Endothelial cell of umbilical vein (primary cell): ENCODE measurements around the gene GPR160. TPM values are rescaled to one million over a fixed set of nuclear protein-coding genes. Genes with fewer than 3 reads are reported as not detected.

ENCODE experiments used
- BruUV-seq: library from RNA; stranded (reverse); fragments of 400-500 nt; replicated peaks from 2 replicates; lab custom pipeline; 2021; lab: Mats Ljungman, UMichigan
- CTCF ChIA-PET: fragments of 300-600, 350-600 bp; sonication (Branson Sonifier 250); formaldehyde crosslinking; loops from one replicate; lab custom pipeline; 2021; ENCODE audit warnings: antibody characterized with exemption, inconsistent platforms; lab: Charles Lee
- POLR2A ChIA-PET: fragments of 300-600, 350-600 bp; sonication (Branson Sonifier 250); formaldehyde crosslinking; loops from one replicate; lab custom pipeline; 2021; ENCODE audit warnings: antibody characterized with exemption, inconsistent platforms; lab: Charles Lee
- DNase-seq: peaks from one replicate; pipeline ENCODE4 v3.0.0-alpha.2; 2011; ENCODE audit warnings: low read depth, low spot score
- FAIRE-seq: peaks from 2 replicates; lab custom pipeline; 2011; peaks lifted over from hg19 to GRCh38; lab: Jason Lieb, UNC
- H2AFZ ChIP-seq: 2 replicates; pipeline ENCODE4 v1.6.0; 2012; ENCODE audit warnings: low read depth, low read length, control low read depth, inconsistent platforms
- H3K27ac ChIP-seq: 2 replicates; pipeline ENCODE4 v1.5.1; 2011; ENCODE audit warnings: low read depth, mild to moderate bottlenecking, control low read depth, low read length, moderate library complexity; ENCODE audit not compliant: insufficient read depth
- H3K27me3 ChIP-seq, 2 experiments: 2 replicates each; pipeline versions ENCODE4 v1.6.0 to v1.6.1; 2011; ENCODE audit warnings: low read length in 2 of 2, mixed read lengths in 1 of 2; ENCODE audit not compliant: control insufficient read depth in 2 of 2, insufficient read depth in 2 of 2
- H3K36me3 ChIP-seq, 2 experiments: 2 replicates in 1 of 2; 3 replicates in 1 of 2; pipeline ENCODE4 v1.5.1; 2011; ENCODE audit warnings: low read length in 2 of 2, mild to moderate bottlenecking in 1 of 2, moderate library complexity in 1 of 2; ENCODE audit not compliant: control insufficient read depth in 2 of 2, insufficient read depth in 2 of 2; ENCODE audit errors: extremely low read depth in 1 of 2
- H3K4me1 ChIP-seq: 3 replicates; pipeline ENCODE4 v1.5.1; 2011; ENCODE audit warnings: mild to moderate bottlenecking, low read length; ENCODE audit not compliant: control insufficient read depth, insufficient read depth; ENCODE audit errors: extremely low read depth
- H3K4me2 ChIP-seq: 2 replicates; pipeline ENCODE4 v1.6.1; 2011; ENCODE audit warnings: low read length, control low read depth, mixed read lengths; ENCODE audit not compliant: insufficient read depth
- H3K4me3 ChIP-seq, 3 experiments: fragments of 200-600 bp in 1 of 3; sonication (generic), shearing (Covaris generic) in 1 of 3; replicated peaks in 1 of 3; 2 replicates each; pipeline ENCODE4 v1.5.1; 2011 to 2016; ENCODE audit warnings: control low read depth in 3 of 3, low read length in 3 of 3, mild to moderate bottlenecking in 2 of 3, inconsistent platforms in 1 of 3, low read depth in 1 of 3, moderate library complexity in 1 of 3; ENCODE audit not compliant: insufficient read depth in 1 of 3
- H3K79me2 ChIP-seq: 2 replicates; pipeline ENCODE4 v1.6.0; 2012; ENCODE audit warnings: low read length, inconsistent platforms; ENCODE audit not compliant: control insufficient read depth, insufficient read depth
- H3K9ac ChIP-seq: replicated peaks from 2 replicates; pipeline ENCODE3; 2011; ENCODE audit warnings: low read length, control low read depth; ENCODE audit not compliant: insufficient read depth; ENCODE audit errors: extremely low read depth
- H3K9me1 ChIP-seq: replicated peaks from 3 replicates; pipeline ENCODE4 v1.6.0; 2011; ENCODE audit warnings: mild to moderate bottlenecking, low read length; ENCODE audit not compliant: control insufficient read depth, insufficient read depth; ENCODE audit errors: extremely low read depth
- H3K9me3 ChIP-seq: replicated peaks from 2 replicates; pipeline ENCODE4 v1.5.1; 2012; ENCODE audit warnings: low read length, inconsistent platforms; ENCODE audit not compliant: control insufficient read depth, insufficient read depth
- H4K20me1 ChIP-seq: replicated peaks from 2 replicates; pipeline ENCODE3; 2011; ENCODE audit warnings: mild to moderate bottlenecking, low read length; ENCODE audit not compliant: control insufficient read depth, insufficient read depth; ENCODE audit errors: extremely low read depth
- CTCF ChIP-seq, 2 donors: IDR thresholded peaks; 1 replicate in 1 of 2; 2 replicates in 1 of 2; pipeline ENCODE4 v1.5.1; 2011; ENCODE audit warnings: low read length in 2 of 2, mild to moderate bottlenecking in 2 of 2, moderate library complexity in 2 of 2, control low read depth in 1 of 2, inconsistent platforms in 1 of 2, low read depth in 1 of 2; ENCODE audit not compliant: insufficient read depth in 1 of 2; ENCODE audit errors: extremely low read depth in 1 of 2
- EZH2 ChIP-seq: IDR thresholded peaks from 2 replicates; pipeline ENCODE4 v1.6.1; 2012; ENCODE audit warnings: borderline replicate concordance, low read depth, mild to moderate bottlenecking, moderate library complexity, low read length, inconsistent platforms; ENCODE audit not compliant: severe bottlenecking
- FOS ChIP-seq: IDR thresholded peaks from 2 replicates; pipeline ENCODE4 v1.6.1; 2011; ENCODE audit warnings: mild to moderate bottlenecking, low read length, moderate library complexity, borderline replicate concordance; ENCODE audit not compliant: insufficient read depth
- GATA2 ChIP-seq: IDR thresholded peaks from 2 replicates; pipeline ENCODE4 v1.7.0; 2011; ENCODE audit warnings: low read depth, mild to moderate bottlenecking, moderate library complexity, mixed read lengths, low read length; ENCODE audit not compliant: insufficient read length, insufficient read depth
- JUN ChIP-seq: IDR thresholded peaks from 2 replicates; pipeline ENCODE4 v1.6.1; 2011; ENCODE audit warnings: borderline replicate concordance, low read depth; ENCODE audit not compliant: insufficient read length, insufficient read depth
- MAX ChIP-seq: IDR thresholded peaks from 2 replicates; pipeline ENCODE4 v1.6.1; 2011; ENCODE audit not compliant: insufficient read depth, insufficient read length
- MYC ChIP-seq: IDR thresholded peaks from one replicate; pipeline ENCODE4 v1.6.1; 2011; ENCODE audit warnings: mild to moderate bottlenecking, low read depth, low read length
- POLR2A ChIP-seq: IDR thresholded peaks from 2 replicates; pipeline ENCODE4 v1.6.1; 2012; ENCODE audit warnings: low read depth, mild to moderate bottlenecking, control low read depth, low read length
- dilution Hi-C: fragments of 300-500 bp; cut with MboI; formaldehyde crosslinking; loops from one replicate; pipeline ENCODE4 v1.15.0; 2019; ENCODE audit warnings: low sequenced_read_pairs; ENCODE audit not compliant: extremely low pct_ligation_motif_present
- intact Hi-C: fragments of 100-400 bp; cut with micrococcal nuclease; formaldehyde crosslinking; loops from one replicate; pipeline ENCODE4 v1.10.0; 2022
- polyA plus RNA-seq, 4 experiments: library from polyadenylated mRNA; depleted of rRNA in 3 of 4; stranded (reverse) in 3 of 4; unstranded in 1 of 4; fragments of >200 nt; gene quantifications; 2 replicates each; pipeline versions ENCODE4 v1.2.1 to v1.2.3, GENCODE V29; 2011 to 2012; ENCODE audit warnings: missing spikeins in 1 of 4
- total RNA-seq: library from RNA; stranded (reverse); gene quantifications from 2 replicates; pipeline ENCODE4 v1.2.3, GENCODE V29; 2021

GPR160 gene
- total and polyA plus RNA-seq, 2 donors (not counting 3 experiments of a cell fraction or from before 2014, with no cell fraction given) = 0.39 to 1.3 TPM

GRCh38 chr3:170095771-170096170, 58.0 kb downstream of the GPR160 start:
- Histone ChIP-seq H3K79me2 (no peaks in the 10 kb centered on the region), H3K9me1 (no peaks in the 10 kb centered on the region), H3K4me1 (no peaks in the 10 kb centered on the region), H3K9me3 (no peaks in the 10 kb centered on the region), H3K27ac (no peak overlapping the region), H4K20me1 (no peaks in the 10 kb centered on the region), H3K9ac (no peak overlapping the region), H3K4me3 (no peak overlapping the region), H3K4me2 (no peak overlapping the region), H2AFZ (no peak overlapping the region), H3K36me3 (peaks cover 2 to 19% of the 10 kb centered on the region in 2 experiments), H3K27me3 (no peaks in the 10 kb centered on the region)
- no peak for DNase-seq
- no peak for TF ChIP-seq EZH2
- no peak for TF ChIP-seq FOS
- TF ChIP-seq JUN = no peak
- TF ChIP-seq CTCF (IDR thresholded peaks at IDR 0.05; ENCODE audit: extremely low read depth in 1 of 2, insufficient read depth in 1 of 2, low read depth in 1 of 2, low read length in 2 of 2) = no peak
- TF ChIP-seq POLR2A = no peak
- TF ChIP-seq MAX = no peak
- no peak for TF ChIP-seq MYC
- TF ChIP-seq GATA2 = no peak
- intact Hi-C loops = no loop called here
- no peak for FAIRE-seq
- no TSS peak for BruUV-seq
- CTCF ChIA-PET = no interaction called here
- POLR2A ChIA-PET = no interaction called here
- dilution Hi-C loops = no loop called here
